SK-N-SH treated with all-trans-retinoic acid at 6 μM for 48 hours (cell line): ENCODE measurements around the gene SLC2A14.

Experiments used
- BACH2 ChIP-seq: fragments of 250-450 bp; sonication (Bioruptor Pico); IDR thresholded peaks from 2 replicates; pipeline ENCODE4 v1.9.0; 2021; ENCODE audit warnings: mild to moderate bottlenecking, borderline replicate concordance
- GLIS3 ChIP-seq: fragments of 250-450 bp; sonication (Bioruptor Pico); IDR thresholded peaks from 2 replicates; pipeline ENCODE4 v1.5.0; 2020; ENCODE audit warnings: mild to moderate bottlenecking, moderate library complexity
- ISL1 ChIP-seq: fragments of 250-450 bp; sonication (Bioruptor Pico); IDR thresholded peaks from 2 replicates; pipeline ENCODE4 v2.1.2; 2022; ENCODE audit warnings: mild to moderate bottlenecking, moderate library complexity
- OSR1 ChIP-seq: fragments of 250-450 bp; sonication (Bioruptor Pico); IDR thresholded peaks from 2 replicates; pipeline ENCODE4 v1.8.0; 2022; ENCODE audit warnings: moderate library complexity, mild to moderate bottlenecking, inconsistent platforms
- PPARA ChIP-seq: fragments of 250-450 bp; sonication (Bioruptor Pico); IDR thresholded peaks from 2 replicates; pipeline ENCODE4 v1.5.0; 2020; ENCODE audit warnings: mild to moderate bottlenecking, borderline replicate concordance
- RARB ChIP-seq: fragments of 250-450 bp; sonication (Bioruptor Pico); IDR thresholded peaks from 2 replicates; pipeline ENCODE4 v1.8.0; 2021; ENCODE audit warnings: mild to moderate bottlenecking, moderate library complexity
- TOX ChIP-seq: fragments of 250-450 bp; sonication (Bioruptor Pico); IDR thresholded peaks from 2 replicates; pipeline ENCODE4 v1.8.0; 2021; ENCODE audit warnings: mild to moderate bottlenecking, moderate library complexity, borderline replicate concordance
- ZFP3 ChIP-seq: fragments of 250-450 bp; sonication (Bioruptor Pico); IDR thresholded peaks from 2 replicates; pipeline ENCODE4 v1.5.0; 2020; ENCODE audit warnings: mild to moderate bottlenecking, moderate library complexity
- ZFP30 ChIP-seq: fragments of 450-650 bp; formaldehyde crosslinking; IDR thresholded peaks from 2 replicates; pipeline ENCODE4 v1.5.0; 2022; ENCODE audit warnings: mild to moderate bottlenecking, moderate library complexity
- ZNF8 ChIP-seq: fragments of 450-650 bp; formaldehyde crosslinking; IDR thresholded peaks from 2 replicates; pipeline ENCODE4 v1.5.0; 2020; ENCODE audit warnings: mild to moderate bottlenecking, moderate library complexity
- TF ChIP-seq, protein P1 (sequence below): fragments of 250-450 bp; sonication (Bioruptor Pico); IDR thresholded peaks from 2 replicates; pipeline ENCODE4 v1.8.0; 2021; ENCODE audit warnings: low read depth, mild to moderate bottlenecking, moderate library complexity, borderline replicate concordance
- TF ChIP-seq, protein P2 (sequence below): fragments of 250-450 bp; sonication (Bioruptor Pico); IDR thresholded peaks from 2 replicates; pipeline ENCODE4 v1.5.1; 2020; ENCODE audit warnings: low read depth, mild to moderate bottlenecking, moderate library complexity

DNA sequence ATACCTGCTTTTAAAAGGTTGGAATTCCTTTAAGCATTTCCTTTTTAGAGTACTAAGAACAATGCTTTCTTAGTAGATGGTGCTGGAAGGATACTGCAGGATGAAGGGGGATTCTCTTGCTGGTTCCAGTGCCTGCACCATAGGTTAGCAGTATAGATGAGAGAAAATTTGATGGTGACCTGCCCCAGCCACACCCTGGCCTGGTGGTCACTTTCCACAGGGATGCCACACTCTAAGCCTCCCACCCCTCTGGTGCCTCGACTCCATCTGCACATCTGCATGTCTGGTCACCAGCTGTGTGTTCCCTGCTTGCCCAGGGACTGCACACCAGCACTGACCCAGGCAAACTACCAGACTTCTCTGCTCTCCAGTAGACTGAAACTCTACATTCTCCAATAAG, 44.2 kb upstream of the SLC2A14 start:
- TF ChIP-seq GLIS3: no peak
- no peak for TF ChIP-seq RARB (CRISPR knock-in tag)
- no peak for TF ChIP-seq BACH2 (CRISPR knock-in tag)
- no peak for TF ChIP-seq OSR1 (CRISPR knock-in tag)
- TF ChIP-seq, protein P1, sequence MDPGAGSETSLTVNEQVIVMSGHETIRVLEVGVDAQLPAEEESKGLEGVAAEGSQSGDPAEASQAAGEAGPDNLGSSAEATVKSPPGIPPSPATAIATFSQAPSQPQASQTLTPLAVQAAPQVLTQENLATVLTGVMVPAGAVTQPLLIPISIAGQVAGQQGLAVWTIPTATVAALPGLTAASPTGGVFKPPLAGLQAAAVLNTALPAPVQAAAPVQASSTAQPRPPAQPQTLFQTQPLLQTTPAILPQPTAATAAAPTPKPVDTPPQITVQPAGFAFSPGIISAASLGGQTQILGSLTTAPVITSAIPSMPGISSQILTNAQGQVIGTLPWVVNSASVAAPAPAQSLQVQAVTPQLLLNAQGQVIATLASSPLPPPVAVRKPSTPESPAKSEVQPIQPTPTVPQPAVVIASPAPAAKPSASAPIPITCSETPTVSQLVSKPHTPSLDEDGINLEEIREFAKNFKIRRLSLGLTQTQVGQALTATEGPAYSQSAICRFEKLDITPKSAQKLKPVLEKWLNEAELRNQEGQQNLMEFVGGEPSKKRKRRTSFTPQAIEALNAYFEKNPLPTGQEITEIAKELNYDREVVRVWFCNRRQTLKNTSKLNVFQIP (CRISPR knock-in tag): no peak
- no peak for TF ChIP-seq ZNF8 (CRISPR knock-in tag)
- TF ChIP-seq, protein P2, sequence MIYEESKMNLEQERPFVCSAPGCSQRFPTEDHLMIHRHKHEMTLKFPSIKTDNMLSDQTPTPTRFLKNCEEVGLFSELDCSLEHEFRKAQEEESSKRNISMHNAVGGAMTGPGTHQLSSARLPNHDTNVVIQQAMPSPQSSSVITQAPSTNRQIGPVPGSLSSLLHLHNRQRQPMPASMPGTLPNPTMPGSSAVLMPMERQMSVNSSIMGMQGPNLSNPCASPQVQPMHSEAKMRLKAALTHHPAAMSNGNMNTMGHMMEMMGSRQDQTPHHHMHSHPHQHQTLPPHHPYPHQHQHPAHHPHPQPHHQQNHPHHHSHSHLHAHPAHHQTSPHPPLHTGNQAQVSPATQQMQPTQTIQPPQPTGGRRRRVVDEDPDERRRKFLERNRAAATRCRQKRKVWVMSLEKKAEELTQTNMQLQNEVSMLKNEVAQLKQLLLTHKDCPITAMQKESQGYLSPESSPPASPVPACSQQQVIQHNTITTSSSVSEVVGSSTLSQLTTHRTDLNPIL: no peak
- no peak for TF ChIP-seq ISL1 (CRISPR knock-in tag)
- TF ChIP-seq TOX: no peak
- no peak for TF ChIP-seq ZFP30 (CRISPR knock-in tag)
- TF ChIP-seq ZFP3 (CRISPR knock-in tag): no peak
- TF ChIP-seq PPARA (CRISPR knock-in tag): no peak
